Measurements from ENCODE around the gene PTPRC.

GRCh38 chr1:198686069-198686728, 47.4 kb downstream of the PTPRC start:
- TF ChIP-seq POLR2A (IDR thresholded peaks at IDR 0.05; ENCODE audit: extremely low read depth, insufficient read length), result no peak
- TF ChIP-seq, protein P1, sequence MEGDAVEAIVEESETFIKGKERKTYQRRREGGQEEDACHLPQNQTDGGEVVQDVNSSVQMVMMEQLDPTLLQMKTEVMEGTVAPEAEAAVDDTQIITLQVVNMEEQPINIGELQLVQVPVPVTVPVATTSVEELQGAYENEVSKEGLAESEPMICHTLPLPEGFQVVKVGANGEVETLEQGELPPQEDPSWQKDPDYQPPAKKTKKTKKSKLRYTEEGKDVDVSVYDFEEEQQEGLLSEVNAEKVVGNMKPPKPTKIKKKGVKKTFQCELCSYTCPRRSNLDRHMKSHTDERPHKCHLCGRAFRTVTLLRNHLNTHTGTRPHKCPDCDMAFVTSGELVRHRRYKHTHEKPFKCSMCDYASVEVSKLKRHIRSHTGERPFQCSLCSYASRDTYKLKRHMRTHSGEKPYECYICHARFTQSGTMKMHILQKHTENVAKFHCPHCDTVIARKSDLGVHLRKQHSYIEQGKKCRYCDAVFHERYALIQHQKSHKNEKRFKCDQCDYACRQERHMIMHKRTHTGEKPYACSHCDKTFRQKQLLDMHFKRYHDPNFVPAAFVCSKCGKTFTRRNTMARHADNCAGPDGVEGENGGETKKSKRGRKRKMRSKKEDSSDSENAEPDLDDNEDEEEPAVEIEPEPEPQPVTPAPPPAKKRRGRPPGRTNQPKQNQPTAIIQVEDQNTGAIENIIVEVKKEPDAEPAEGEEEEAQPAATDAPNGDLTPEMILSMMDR (IDR thresholded peaks at IDR 0.05; ENCODE audit: low read depth, low read length), result no peak

Measured in NB4 (cell line).